GM21786 (cell line): Measurements from ENCODE around the gene ZNF350.
A peak's percentile ranks its signal among the peaks of the same experiment; 100 is the strongest.
"Not testable (repeated sequence)": the region's sequence is repeated elsewhere in the genome, so short reads cannot be mapped to it uniquely, and the experiment has no call there.

ENCODE experiments used
- ATAC-seq: cut with Tn5 transposase; IDR thresholded peaks from one replicate; pipeline ENCODE4 v1.9.1; 2021; ENCODE audit not compliant: unreplicated experiment

Gene ZNF350

DNA sequence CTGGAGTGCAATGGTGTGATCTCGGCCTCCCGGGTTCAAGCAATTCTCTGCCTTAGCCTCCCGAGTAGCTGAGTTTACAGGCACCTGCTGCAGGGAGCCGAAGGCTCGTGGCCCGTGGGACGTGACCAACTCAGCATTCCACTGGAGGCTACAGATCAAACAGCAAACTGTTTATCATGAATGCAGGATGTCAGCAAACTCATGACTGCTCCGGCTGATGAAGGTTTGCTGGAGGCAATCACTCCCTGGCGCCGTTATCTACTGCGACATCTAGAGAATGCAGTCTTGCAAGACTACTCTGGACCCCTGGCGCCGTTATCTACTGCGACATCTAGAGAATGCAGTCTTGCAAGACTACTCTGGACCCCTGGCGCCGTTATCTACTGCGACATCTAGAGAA, 10.9 kb downstream of the ZNF350 start:
- ATAC-seq, result not testable (repeated sequence)

DNA sequence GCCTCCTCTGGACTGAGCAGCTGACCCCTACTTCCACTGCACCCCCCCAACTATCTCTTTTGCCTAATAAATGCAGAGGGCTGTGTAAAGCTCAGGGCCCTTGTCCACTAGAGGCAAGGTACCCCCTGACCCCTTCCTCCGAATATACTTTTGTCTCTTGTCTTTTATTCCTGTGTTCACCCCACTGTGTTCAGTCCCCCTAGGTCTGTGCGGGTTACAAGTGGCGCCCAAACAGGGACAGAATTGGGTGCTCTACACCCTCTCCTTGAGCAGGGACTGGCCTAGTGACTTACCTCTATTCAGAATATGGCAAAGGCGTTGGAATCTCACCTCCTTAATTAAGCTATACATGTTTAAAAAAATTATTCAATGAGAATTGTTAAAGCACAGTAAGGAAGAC, 15.0 kb downstream of the ZNF350 start:
- ATAC-seq, result no peak

DNA sequence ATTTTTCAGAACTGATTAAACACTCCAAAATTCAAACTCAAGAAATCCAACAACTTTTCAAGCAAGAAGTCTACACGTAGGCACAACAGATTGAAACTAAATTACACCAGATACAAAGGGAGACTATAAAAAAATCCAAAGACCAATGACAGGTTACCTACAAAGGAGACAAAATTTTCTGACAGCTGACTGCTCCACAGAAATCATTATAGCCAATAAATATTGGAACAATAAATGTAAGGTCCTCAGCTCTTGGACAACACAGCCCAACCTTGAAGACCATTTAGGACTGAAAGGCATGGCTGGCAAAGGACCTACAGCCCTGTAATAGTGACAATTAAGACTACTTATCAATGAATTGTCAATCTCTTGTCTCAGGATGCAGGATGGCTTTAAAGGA, 15.9 kb downstream of the ZNF350 start:
- ATAC-seq, result no peak

DNA sequence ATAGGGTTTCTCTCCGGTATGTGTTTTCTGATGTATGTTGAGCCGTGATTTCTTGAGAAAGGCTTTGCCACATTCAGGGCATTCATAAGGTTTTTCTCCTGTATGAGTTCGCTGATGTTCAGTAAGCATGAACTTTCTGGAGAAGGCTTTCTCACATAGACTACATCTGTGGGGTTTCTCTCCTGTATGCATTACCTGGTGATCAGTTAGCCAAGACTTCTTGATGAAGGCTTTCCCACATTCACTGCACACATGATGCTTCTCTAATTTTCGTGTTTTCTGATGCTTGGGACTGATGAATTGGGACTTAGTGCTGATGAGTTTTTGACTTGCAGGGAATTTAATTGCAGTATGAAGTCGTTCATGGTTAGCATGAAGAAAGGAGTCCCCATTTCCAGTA, 21.1 kb downstream of the ZNF350 start:
- ATAC-seq, result no peak

DNA sequence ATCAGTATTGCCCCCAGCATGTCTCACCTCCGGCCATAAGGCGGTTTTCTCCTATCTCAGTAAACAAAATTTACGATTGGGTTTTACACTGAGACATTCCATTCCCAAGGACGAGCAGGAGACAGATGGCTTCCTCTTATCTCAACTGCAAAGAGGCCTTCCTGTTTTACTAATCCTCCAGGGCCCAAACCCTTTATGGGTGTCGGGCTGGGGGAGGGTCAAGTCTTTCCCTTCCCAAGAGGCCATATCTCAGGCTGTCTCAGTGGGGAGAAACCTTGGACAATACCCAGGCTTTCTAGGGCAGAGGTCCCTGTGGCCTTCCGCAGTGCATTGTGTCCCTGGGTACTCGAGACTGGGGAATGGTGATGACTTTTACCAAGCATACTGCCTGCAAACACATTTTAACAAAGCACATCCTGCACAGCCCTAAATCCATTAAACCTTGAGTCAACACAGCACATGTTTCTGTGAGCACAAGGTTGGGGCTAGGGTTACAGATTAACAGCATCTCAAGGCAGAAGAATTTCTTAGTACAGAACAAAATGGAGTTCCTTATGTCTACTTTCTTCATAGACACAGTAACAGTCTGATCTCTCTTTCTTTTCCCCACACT, 25.9 kb downstream of the ZNF350 start:
- not testable (repeated sequence) for ATAC-seq

DNA sequence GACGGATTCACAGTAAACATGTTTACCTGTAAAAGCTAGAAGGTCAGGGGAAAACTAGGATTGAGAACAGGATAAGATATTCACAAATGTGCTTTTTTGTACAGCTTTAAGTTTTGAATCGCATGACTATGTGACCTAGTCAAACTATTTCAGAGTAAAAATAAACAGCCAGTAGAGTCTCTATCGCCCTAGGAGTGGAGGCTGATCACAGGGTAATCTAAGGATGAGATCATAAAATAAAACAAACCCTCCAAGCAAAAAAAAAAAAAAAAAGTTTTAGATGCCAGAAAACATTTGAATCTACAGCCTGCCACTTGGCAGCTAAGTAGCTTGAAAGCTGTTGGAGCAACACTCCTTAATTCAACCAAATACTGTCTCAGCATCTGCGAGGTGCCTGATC, 26.8 kb downstream of the ZNF350 start:
- no peak for ATAC-seq

DNA sequence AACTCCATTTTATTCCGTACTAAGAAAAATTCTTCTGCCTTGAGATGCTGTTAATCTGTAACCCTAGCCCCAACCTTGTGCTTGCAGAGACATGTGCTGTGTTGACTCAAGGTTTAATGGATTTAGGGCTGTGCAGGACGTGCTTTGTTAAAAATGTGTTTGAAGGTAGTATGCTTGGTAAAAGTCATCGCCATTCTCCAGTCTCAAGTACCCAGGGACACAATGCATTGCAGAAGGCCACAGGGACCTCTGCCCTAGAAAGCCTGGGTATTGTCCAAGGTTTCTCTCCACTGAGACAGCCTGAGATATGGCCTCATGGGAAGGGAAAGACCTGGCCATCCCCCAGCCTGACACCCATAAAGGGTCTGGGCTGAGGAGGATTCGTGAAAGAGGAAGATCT, 28.8 kb downstream of the ZNF350 start:
- ATAC-seq, result not testable (repeated sequence)

- no peak for ATAC-seq
Measured at GRCh38 chr19:51948975-51949374, 37.7 kb downstream of the ZNF350 start.

- no peak for ATAC-seq
Measured at GRCh38 chr19:51946602-51947001, 40.0 kb downstream of the ZNF350 start.

DNA sequence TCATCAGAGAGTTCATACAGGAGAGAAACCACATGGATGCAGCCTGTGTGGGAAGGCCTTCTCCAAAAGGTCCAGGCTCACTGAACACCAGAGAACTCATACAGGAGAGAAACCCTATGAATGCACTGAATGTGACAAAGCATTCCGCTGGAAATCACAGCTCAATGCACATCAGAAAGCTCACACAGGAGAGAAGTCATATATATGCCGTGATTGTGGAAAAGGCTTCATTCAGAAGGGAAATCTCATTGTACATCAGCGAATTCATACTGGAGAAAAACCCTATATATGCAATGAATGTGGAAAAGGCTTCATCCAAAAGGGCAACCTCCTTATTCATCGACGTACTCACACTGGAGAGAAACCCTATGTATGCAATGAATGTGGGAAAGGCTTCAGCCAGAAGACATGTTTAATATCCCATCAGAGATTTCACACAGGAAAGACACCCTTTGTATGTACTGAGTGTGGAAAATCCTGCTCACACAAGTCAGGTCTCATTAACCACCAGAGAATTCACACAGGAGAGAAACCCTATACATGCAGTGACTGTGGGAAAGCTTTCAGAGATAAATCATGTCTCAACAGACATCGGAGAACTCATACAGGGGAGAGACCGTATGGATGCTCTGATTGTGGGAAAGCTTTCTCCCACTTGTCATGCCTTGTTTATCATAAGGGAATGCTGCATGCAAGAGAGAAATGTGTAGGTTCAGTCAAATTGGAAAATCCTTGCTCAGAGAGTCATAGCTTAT, 41.7 kb downstream of the ZNF350 start:
- no peak for ATAC-seq

GRCh38 chr19:51938936-51939335, 47.7 kb downstream of the ZNF350 start:
- ATAC-seq, result no peak

DNA sequence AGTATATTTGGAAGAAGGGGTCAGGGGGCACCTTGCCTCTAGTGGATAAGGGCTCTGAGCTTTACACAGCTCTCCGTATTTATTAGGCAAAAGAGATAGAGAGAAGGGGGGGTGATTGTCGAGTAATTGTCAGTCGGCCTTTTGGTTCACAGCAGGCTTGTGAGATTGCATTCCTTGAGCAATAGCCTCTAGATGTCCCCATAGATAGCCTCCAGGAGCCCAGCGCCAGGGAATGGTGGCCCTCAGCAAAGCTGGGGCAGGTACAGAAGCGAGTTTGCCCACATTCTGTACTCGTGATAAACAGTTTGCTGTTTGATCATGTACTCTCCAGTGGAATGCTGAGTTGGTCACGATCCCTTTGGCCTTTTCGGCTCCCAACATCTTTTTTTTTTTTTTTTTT, 54.7 kb downstream of the ZNF350 start:
- ATAC-seq, result no peak

DNA sequence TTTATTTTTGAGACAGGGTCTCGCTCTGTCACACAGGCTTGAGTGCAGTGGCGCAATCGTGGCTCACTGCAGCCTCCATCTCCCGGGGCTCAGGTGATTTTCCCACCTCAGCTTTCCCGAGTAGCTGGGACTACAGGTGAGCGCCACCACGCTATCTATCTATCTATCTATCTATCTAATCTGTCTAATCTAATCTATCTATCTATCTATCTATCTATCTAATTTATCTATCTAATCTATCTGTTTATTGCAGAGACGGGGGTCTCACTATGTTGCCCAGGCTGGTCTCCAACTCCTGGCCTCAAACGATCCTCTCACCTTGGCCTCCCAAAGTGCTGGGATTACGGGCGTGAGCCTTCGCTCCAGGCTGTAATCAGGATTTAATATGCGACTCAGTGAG, 58.8 kb downstream of the ZNF350 start:
- ATAC-seq, result no peak

DNA sequence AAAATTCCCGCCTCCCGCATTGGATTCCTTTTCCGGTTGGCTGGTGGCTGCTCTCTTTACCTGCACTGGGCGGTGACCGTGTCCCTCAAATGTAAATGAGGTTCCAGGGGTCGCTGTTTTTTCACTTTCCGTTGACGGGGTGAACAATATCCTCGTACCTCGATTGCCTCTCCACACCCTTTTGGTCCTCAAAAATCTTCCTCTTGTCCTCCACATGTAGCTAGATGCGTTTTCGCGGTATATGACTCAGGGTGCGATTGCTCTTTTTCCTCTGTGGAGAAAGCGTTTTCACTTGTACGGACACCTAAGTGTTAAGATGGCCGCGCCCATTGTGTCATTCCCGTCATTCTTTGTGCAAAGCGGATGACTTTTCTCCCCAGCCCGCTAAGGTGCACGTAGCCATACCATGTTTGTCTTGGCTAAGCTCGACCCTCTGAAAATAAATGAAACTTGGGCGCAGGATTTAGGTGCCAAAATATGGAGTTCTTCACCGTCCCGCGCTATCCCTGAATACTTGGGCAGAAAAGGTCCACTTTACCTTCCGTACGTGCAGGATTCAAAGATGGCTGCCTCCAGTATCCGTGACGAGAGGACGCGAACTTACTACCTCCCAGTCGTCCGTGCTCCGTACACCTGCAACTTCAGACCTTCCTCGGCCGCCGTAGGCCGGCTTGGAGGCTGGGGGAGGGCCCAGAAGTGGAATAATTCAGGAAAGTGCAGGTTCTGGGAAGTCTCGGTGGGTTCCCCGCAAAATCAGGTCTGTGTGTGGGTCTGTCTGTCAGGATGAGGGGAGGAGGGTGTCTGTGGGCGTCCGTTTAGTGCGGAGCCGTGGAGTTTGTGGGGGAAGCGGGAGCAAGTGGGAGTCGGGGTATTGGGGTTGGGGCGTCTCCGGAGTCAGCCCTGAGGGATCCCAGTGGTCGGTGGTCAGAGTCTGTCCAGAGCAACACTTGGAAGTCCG, 59.6 kb downstream of the ZNF350 start, which contains the start of gene ZNF613:
ZNF613 (plus strand) TSS at position 689 of the 958 bp plus-strand sequence. CDS start 8,749 bp downstream, outside the sequence.
- ATAC-seq, result peak; percentile 78

- ATAC-seq, result no peak
Measured at GRCh38 chr19:51926426-51926783, 60.2 kb downstream of the ZNF350 start.

- ATAC-seq, result no peak
Measured at GRCh38 chr19:51921949-51922348, 64.7 kb downstream of the ZNF350 start.

DNA sequence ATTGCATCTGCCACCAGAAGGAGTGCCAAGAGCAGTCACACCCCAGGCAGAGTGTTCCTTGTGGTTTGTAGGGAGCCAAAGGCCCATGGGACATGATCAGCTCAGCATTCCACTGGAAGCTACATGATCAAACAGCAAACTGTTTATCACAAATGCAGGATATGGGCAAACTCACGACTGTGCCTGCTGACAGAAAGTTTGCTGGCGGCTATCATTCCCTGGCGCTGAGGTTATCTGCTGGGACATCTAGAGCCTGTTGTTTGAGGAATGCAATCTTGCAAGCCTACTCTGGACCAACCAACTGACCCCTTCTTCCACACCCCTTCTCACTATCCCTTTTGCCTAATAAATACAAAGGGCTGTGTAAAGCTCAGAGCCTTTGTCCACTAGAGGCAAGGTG, 67.0 kb downstream of the ZNF350 start:
- no peak for ATAC-seq

DNA sequence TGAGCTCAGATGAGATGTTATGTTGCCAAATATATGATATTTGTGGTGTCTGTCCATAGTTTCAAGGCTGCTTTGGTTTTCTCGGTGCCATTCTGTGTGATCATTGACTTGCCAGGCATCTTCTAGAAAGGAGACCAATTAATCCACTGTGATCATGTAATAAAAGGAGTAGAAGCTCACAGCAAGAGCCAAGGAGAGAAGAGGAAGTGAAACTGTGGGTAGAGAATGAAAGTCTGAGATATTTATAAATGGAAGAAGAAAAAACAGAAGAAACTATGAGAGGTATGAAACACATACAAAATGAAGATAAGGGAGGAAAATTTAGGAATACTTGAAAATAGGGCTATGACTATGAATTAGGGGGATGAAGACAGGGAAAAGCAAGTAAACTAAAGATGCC, 70.5 kb downstream of the ZNF350 start:
- no peak for ATAC-seq

DNA sequence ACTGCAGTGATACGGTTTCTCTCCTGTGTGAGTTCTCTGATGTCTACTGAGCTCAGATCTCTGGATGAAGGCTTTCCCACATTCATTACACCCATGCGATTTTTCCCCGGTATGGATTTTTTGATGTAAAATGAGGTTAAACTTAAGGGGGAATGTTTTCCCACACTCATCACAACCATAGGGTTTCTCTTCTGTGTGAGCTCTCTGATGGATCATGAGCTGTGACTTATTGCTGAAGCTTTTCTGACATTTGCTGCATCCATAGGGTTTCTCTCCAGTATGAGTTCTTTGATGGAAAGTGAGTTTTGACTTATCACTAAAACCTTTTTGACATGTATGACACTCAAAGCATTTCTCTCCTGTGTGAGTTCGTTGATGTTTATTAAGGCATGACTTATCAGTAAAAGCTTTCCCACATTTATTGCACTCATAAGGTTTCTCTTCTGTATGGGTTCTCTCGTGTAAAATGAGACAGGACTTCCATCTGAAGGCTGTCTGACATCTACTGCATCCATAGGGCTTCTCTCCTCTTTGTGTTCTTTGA, 71.2 kb downstream of the ZNF350 start:
- ATAC-seq, result no peak
